ENCODE results near the gene ACAP2.

ACAP2 gene

GRCh38 chr3:195286115-195286872, 156.5 kb downstream of the ACAP2 start:
- DNase-seq: no peak

- DNase-seq: no peak
Measured at GRCh38 chr3:195285372-195285771, 157.4 kb downstream of the ACAP2 start.

- no peak for DNase-seq
Measured at GRCh38 chr3:195284842-195285241, 158.0 kb downstream of the ACAP2 start.

- DNase-seq: no peak
Measured at GRCh38 chr3:195282961-195283360, 159.9 kb downstream of the ACAP2 start.

- DNase-seq: no peak
Measured at GRCh38 chr3:195274259-195274966, 168.4 kb downstream of the ACAP2 start.

- peak; percentile 94 for DNase-seq
Measured at GRCh38 chr3:195271410-195272243, 171.2 kb downstream of the ACAP2 start.

GRCh38 chr3:195270817-195271409, 171.9 kb downstream of the ACAP2 start, which contains the start of gene XXYLT1:
Gene XXYLT1 (minus strand): TSS chr3:195271159. CDS start chr3:195271058, 101 bp downstream.
- peak; percentile 96 for DNase-seq

GRCh38 chr3:195270079-195270816, 172.6 kb downstream of the ACAP2 start:
- peak; percentile 75 for DNase-seq

- no peak for DNase-seq
Measured at GRCh38 chr3:195269375-195270078, 173.3 kb downstream of the ACAP2 start.

- DNase-seq: no peak
Measured at GRCh38 chr3:195268576-195269309, 174.1 kb downstream of the ACAP2 start.

- no peak for DNase-seq
Measured at GRCh38 chr3:195267096-195267495, 175.7 kb downstream of the ACAP2 start.

GRCh38 chr3:195266428-195266827, 176.4 kb downstream of the ACAP2 start:
- DNase-seq: no peak

- DNase-seq: no peak
Measured at GRCh38 chr3:195265363-195265976, 177.3 kb downstream of the ACAP2 start.

- DNase-seq: no peak
Measured at GRCh38 chr3:195263925-195264600, 178.8 kb downstream of the ACAP2 start.

GRCh38 chr3:195263193-195263924, 179.5 kb downstream of the ACAP2 start:
- DNase-seq: no peak

GRCh38 chr3:195261925-195262324, 180.9 kb downstream of the ACAP2 start:
- no peak for DNase-seq

- peak; percentile 81 for DNase-seq
Measured at GRCh38 chr3:195260280-195260905, 182.4 kb downstream of the ACAP2 start.

- peak; percentile 86 for DNase-seq
Measured at GRCh38 chr3:195259475-195260279, 183.1 kb downstream of the ACAP2 start.
